TTC549 (cell line): ENCODE measurements around the gene SLAMF1.
"Not testable (repeated sequence)": the region's sequence is repeated elsewhere in the genome, so short reads cannot be mapped to it uniquely, and the experiment has no call there.

ENCODE experiments used
- FAIRE-seq: peaks from 2 replicates; lab custom pipeline; 2012; peaks lifted over from hg19 to GRCh38; lab: Jason Lieb, UNC

The SLAMF1 gene

DNA sequence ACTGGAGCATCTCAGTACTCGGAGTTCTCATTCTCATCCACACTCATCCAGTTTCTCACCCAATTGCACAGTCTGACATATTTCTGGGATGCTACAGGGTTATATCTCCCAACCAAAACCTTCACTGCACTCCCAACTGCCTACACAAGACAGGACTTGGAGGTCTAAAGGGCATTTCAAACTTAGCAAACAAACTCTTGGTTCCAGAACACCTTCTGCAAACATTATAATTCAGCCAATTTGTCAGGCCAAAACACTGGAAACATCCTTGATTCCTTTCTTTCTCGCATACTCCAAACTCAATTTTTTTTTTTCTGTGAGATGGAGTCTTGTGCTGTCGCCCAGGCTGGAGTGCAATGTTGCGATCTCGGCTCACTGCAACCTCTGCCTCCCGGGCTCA is 7.9 kb downstream of the SLAMF1 start:
- FAIRE-seq = no peak

- FAIRE-seq = no peak
Measured at GRCh38 chr1:160638540-160638857, 8.3 kb downstream of the SLAMF1 start.

- FAIRE-seq = no peak
Measured at GRCh38 chr1:160637821-160638539, 8.9 kb downstream of the SLAMF1 start.

- FAIRE-seq = no peak
Measured at GRCh38 chr1:160637065-160637464, 9.8 kb downstream of the SLAMF1 start.

DNA sequence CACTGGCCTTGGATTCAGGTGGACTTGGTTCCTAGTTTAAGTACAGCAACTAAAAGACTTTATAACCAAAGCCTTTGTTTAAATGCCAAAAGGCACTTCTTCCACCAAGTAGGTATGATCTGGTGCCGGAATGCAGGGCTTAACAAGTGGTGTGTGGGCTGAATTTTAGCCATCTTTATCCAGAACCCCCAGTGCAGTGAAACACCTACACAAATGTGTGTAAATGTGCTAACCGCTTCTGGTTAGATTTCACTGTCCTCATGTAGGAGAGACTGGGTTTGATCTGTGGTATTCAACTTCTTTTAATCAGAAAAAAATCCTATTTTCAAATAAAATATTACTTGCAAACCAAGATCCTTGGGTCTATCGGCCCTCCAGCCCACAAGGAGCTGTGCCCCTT is 10.3 kb downstream of the SLAMF1 start:
- FAIRE-seq = no peak

DNA sequence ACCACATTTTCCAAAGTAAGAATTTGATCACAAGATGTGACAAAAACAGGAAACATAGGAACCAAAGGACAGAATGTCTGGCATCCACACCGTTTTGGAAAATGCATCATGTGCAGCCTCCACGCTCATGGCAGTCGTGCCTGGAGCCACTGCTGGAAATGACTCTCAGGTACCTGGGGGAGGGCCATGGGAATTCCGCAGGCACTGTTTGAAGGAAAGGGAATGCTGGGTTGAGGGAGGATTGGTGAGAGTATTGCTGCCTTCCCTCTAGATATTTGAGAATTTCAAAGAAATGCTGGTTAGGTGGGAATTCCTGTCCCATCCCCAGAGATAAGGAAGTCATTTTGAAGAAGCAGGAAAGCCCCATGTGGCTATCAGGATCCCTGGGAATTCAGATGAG is 10.8 kb downstream of the SLAMF1 start:
- no peak for FAIRE-seq

GRCh38 chr1:160634543-160635491 is 12.0 kb downstream of the SLAMF1 start:
- no peak for FAIRE-seq

DNA sequence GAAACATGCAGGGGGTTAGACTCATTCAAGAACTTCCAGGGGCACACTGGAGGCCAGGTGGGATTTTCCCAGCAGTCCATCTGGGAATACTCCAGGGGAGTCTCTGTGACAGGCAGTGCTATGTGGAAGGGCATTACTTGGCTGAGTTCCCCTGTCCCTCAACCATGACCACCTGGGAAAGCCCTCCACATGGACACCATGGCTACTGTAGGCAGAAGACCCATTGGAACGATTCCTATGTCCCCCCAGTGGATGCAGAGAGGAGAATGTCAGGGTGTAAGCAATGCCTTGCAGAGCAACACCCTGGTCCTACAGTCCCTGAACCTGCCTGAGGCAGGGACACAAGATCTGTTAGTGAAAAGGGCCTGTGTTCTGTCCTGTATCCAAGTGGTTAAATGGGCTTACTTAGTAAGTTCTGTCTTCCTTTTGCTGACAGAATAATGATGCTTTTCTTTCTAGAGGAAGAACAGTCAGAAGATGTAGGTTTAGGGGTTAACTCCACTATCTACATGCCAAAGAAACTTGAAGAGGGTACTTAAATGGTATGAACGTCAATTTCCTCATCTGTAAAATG is 13.4 kb downstream of the SLAMF1 start:
- no peak for FAIRE-seq

DNA sequence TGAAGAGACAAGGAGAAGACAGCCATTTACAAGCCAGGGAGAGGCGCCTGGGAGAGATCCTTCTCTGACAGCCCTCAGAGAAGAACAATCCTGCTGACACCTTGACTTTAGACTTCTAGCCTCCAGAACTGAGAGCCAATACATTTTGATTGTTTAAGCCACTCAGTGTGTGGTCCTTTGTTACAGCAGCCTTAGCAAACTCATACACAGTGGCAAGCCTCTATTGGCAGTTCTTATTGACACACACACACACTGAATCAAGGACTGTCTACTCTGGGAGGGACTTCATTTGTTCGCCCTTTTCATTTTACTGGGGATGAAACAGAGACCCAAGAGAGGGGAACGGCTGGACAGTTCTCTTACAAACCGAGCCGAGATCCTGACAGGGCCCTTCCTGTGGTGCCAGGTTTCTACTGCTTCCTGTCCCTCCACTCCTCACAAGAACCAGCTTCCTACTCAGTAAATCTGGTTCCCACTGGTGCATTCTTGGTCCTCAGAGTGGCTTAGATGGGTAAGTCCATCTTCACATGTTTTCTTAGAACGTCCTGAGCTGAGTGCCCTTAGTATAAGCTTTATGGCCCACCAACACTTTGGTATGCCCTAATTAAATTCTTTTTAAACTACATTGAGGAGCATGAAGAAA is 14.7 kb downstream of the SLAMF1 start:
- FAIRE-seq = no peak

DNA sequence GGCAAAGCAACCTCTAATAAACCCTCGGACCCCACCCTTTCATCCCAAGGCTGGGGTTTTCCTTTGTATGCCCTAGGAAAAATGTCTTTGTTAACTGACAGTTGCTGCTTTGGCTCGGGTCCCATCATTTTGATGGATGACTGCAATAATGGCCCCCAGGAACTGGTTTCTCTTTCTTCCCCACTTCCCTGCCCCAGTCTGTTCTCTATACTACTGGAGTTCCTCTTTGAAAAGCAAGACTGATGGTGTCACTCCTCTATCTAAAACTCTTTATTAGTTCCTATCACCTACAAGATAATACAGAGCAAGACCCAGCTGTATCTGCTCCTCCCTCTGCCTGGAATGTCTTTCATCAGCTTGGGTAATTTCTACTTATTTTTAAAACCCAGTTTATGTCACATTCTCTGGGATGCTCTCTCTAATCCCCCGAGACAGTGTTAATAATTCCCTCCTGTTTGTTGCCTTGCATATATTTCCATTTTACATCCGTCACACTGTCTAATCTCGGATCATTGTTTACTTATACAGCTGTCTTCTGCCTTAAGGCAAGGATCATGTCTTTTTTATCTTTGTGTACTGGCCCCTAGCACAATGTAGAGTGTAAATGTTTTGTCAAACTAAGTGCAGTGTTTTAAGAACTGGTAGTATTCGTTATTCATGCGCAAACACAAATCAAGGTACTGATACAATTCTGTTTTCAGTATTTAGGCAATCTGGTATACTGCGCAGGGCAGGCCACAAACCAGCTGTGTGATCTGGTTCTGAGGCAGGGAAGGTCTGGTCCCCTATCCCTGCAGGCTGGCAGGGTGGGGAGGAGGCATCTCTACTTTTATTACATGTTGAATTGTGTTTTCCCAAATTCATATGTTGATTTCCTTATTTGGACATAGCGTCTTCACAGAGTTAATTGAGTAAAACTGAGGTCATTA is 16.1 kb downstream of the SLAMF1 start:
- FAIRE-seq = no peak

DNA sequence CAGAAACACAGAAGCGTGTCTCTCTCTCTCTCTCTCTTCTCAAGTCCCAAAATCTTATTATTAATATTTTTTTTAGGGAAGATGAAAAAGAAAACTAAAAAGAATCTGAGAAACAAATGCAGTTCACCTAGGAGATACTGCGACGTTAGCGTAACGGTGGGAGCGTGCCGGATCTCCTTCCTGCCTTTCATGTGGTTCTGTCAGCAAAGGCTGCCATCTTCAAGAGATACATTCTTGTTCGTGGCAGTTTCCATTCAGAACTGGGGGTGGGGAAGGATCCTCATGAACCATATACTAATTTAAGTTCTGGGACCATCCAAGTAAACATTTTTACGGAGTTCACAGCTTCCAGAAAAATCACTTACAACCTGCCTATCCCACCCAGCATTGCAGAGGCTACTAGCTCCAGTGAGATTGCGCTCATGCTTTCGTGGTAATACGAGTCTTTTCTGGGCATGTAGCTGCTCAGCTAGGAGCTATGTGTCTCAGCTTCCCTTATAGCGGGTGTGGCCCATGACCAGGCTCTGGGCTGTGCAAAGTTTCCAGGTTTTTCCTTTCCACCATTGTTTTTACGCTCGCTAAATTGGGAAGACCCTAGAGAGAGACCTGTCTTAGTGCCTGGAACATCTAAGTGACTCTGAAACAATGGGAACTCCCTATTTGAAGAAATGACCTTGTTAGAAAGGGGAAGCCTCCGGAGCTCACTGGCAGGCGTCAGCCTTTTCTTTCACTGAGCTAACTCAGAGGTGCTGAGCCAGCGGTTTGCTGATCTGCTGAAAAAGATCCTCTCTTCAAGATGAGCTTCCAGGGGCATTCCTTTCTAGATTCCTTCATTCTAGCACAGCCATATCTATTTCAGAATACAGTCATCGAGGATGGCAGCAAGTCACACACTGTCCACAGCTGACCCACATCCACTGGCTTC is 17.3 kb downstream of the SLAMF1 start:
- FAIRE-seq = no peak

- no peak for FAIRE-seq
Measured at GRCh38 chr1:160628799-160629263, 18.0 kb downstream of the SLAMF1 start.

DNA sequence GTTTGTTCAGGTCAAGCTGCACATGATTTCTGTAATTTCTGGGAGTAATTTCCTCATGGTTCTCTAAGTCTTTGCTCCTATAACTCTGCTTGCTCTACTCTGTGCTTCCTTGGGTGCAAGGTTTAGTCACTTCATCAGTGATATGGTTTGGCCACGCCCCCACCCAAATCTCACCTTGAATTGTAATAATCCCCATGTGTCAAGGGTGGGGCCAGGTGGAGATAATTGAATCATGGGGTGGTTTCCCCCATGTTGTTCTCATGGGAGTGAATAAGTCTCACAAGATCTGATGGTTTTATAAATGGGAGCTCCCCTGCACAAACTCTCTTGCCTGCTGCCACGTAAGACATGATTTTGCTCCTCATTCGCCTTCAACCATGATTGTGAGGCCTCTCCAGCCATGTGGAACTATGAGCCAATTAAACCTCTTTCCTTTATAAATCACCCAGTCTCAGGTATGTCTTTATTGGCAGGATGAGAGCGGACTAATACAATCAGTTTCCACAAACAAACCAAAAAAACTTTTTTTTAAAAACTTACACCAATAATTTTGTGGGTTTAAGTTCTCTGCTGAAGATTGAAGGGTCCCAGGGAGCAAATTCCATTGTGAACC is 19.1 kb downstream of the SLAMF1 start:
- FAIRE-seq = not testable (repeated sequence)

GRCh38 chr1:160626509-160627342 is 20.1 kb downstream of the SLAMF1 start:
- FAIRE-seq = no peak

GRCh38 chr1:160625725-160626498 is 20.9 kb downstream of the SLAMF1 start:
- FAIRE-seq = no peak

- FAIRE-seq = no peak
Measured at GRCh38 chr1:160625321-160625720, 21.5 kb downstream of the SLAMF1 start.

GRCh38 chr1:160624464-160624863 is 22.4 kb downstream of the SLAMF1 start:
- FAIRE-seq = no peak

DNA sequence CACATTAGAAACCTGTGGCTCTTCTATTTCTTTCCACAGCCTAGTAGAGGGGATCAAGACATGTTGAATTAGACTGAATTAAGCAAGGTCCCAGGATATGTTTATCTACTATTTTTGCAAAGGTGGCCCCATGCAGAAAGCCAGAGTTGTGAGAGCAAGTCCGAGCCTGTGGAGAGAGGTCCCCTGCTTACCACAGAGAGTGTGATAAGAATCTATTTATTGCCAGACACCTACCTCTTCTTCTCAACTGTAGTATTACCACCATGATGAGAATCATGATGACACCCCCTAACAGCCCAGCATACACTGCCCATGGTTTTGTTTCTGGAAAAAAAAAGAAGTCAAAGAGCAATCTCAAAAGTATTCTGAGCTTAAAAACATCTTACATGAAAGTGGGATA is 23.0 kb downstream of the SLAMF1 start:
- no peak for FAIRE-seq
